HG02642 (cell line): ENCODE measurements around the gene EHD1.

Experiments used
- ATAC-seq: cut with Tn5 transposase; IDR thresholded peaks from one replicate; pipeline ENCODE4 v1.9.1; 2021; ENCODE audit warnings: mild to moderate bottlenecking; ENCODE audit not compliant: unreplicated experiment, poor library complexity

Gene EHD1

GRCh38 chr11:64861227-64861975 lies 17.0 kb downstream of the EHD1 start:
- ATAC-seq: no peak

GRCh38 chr11:64859542-64860414 lies 18.6 kb downstream of the EHD1 start:
- peak; percentile 67 for ATAC-seq

GRCh38 chr11:64858467-64859263 lies 19.8 kb downstream of the EHD1 start:
- peak; percentile 21 for ATAC-seq

GRCh38 chr11:64857485-64857884 lies 20.9 kb downstream of the EHD1 start:
- no peak for ATAC-seq

GRCh38 chr11:64856382-64857227 lies 21.8 kb downstream of the EHD1 start:
- ATAC-seq: no peak

- ATAC-seq: no peak
These were observed 22.7 kb downstream of the EHD1 start for GRCh38 chr11:64855596-64856304.

GRCh38 chr11:64854534-64855502 lies 23.6 kb downstream of the EHD1 start:
- ATAC-seq: no peak

- ATAC-seq: no peak
These were observed 24.3 kb downstream of the EHD1 start for GRCh38 chr11:64854157-64854533.

GRCh38 chr11:64853709-64854108 lies 24.7 kb downstream of the EHD1 start:
- no peak for ATAC-seq

- no peak for ATAC-seq
These were observed 25.5 kb downstream of the EHD1 start for GRCh38 chr11:64852804-64853509.

- ATAC-seq: peak; percentile 15
These were observed 26.5 kb downstream of the EHD1 start for GRCh38 chr11:64851831-64852351.

GRCh38 chr11:64850979-64851567 lies 27.3 kb downstream of the EHD1 start:
- ATAC-seq: peak; percentile 73

- ATAC-seq: no peak
These were observed 28.6 kb downstream of the EHD1 start for GRCh38 chr11:64849598-64850356.

- no peak for ATAC-seq
These were observed 29.4 kb downstream of the EHD1 start for GRCh38 chr11:64848826-64849597.

GRCh38 chr11:64848214-64848825 lies 30.1 kb downstream of the EHD1 start:
- ATAC-seq: no peak
